ENCODE results near the gene MST1.
"Not testable (repeated sequence)": the region's sequence is repeated elsewhere in the genome, so short reads cannot be mapped to it uniquely, and the experiment has no call there.

DNA sequence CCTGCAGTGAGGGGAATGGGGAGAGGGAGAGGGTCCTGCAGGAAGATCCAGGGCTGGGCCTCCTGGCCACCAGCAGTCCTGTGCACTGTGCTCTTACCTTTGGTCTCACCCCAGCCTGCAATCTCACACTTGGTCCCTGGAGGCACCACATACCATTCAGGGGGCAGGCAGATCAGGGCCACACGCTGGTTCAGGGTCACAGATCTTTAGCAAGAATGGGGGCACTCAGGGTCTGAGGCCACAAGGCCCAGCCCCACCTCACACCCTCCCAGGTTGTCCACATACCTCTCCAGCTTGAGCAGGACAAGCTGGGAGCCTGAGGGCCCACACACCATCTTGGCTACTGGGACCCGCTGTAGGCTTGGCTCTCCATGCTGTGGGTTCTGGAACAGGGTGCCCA lies 4.8 kb downstream of the MST1 start:
- TF ChIP-seq, protein P1, sequence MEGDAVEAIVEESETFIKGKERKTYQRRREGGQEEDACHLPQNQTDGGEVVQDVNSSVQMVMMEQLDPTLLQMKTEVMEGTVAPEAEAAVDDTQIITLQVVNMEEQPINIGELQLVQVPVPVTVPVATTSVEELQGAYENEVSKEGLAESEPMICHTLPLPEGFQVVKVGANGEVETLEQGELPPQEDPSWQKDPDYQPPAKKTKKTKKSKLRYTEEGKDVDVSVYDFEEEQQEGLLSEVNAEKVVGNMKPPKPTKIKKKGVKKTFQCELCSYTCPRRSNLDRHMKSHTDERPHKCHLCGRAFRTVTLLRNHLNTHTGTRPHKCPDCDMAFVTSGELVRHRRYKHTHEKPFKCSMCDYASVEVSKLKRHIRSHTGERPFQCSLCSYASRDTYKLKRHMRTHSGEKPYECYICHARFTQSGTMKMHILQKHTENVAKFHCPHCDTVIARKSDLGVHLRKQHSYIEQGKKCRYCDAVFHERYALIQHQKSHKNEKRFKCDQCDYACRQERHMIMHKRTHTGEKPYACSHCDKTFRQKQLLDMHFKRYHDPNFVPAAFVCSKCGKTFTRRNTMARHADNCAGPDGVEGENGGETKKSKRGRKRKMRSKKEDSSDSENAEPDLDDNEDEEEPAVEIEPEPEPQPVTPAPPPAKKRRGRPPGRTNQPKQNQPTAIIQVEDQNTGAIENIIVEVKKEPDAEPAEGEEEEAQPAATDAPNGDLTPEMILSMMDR (IDR thresholded peaks at IDR 0.05) = not testable (repeated sequence)
- TF ChIP-seq POLR2A (IDR thresholded peaks at IDR 0.05) = not testable (repeated sequence)

Data from adrenal gland (tissue), 5 donors.